Mononuclear cell (primary cell): Measurements from ENCODE around the gene TBX1. TPM values are rescaled to one million over a fixed set of nuclear protein-coding genes. Genes with fewer than 3 reads are reported as not detected.
"Not testable (repeated sequence)": the region's sequence is repeated elsewhere in the genome, so short reads cannot be mapped to it uniquely, and the experiment has no call there.

ENCODE experiments used
- H3K27me3 ChIP-seq: 2 replicates; pipeline ENCODE4 v1.6.0; 2011; ENCODE audit warnings: low read length, control low read depth; ENCODE audit not compliant: insufficient read depth
- H3K4me1 ChIP-seq: 2 replicates; pipeline ENCODE4 v1.5.1; 2011; ENCODE audit warnings: mild to moderate bottlenecking, low read length, control low read depth; ENCODE audit not compliant: insufficient read depth
- H3K4me3 ChIP-seq: 2 replicates; pipeline ENCODE4 v1.5.1; 2011; ENCODE audit warnings: mild to moderate bottlenecking, low read length, moderate library complexity
- H3K9me3 ChIP-seq: 2 replicates; pipeline ENCODE4 v1.5.1; 2011; ENCODE audit warnings: low read depth, mild to moderate bottlenecking, control low read depth, low read length
- total RNA-seq: library from RNA; depleted of rRNA; stranded (reverse); fragments of >200 nt; gene quantifications from one replicate; pipeline ENCODE4 v1.2.3, GENCODE V29; 2012

TBX1 gene
- total RNA-seq, 1 donor = not detected

GRCh38 chr22:19720150-19720827 lies 40.3 kb upstream of the TBX1 start:
- H3K9me3 ChIP-seq = no peaks in the 10 kb centered on the region
- H3K4me3 ChIP-seq = no peak overlapping the region
- peaks cover 37% of the 10 kb centered on the region for H3K27me3 ChIP-seq
- H3K4me1 ChIP-seq = peaks cover 29% of the 10 kb centered on the region

- H3K9me3 ChIP-seq = no peaks in the 10 kb centered on the region
- peaks cover 33% of the 10 kb centered on the region for H3K27me3 ChIP-seq
- peaks cover 29% of the 10 kb centered on the region for H3K4me1 ChIP-seq
- no peak overlapping the region for H3K4me3 ChIP-seq
Measured at GRCh38 chr22:19720999-19721329, 39.6 kb upstream of the TBX1 start.

- Histone ChIP-seq H3K4me1 (peaks cover 29% of the 10 kb centered on the region), H3K4me3 (no peak overlapping the region), H3K9me3 (no peaks in the 10 kb centered on the region), H3K27me3 (peaks cover 33% of the 10 kb centered on the region)
Measured at GRCh38 chr22:19721330-19722177, 39.0 kb upstream of the TBX1 start.

- no peaks in the 10 kb centered on the region for H3K9me3 ChIP-seq
- H3K4me1 ChIP-seq = peaks cover 28% of the 10 kb centered on the region
- peaks cover 33% of the 10 kb centered on the region for H3K27me3 ChIP-seq
- H3K4me3 ChIP-seq = no peak overlapping the region
Measured at GRCh38 chr22:19722178-19722981, 38.2 kb upstream of the TBX1 start.

GRCh38 chr22:19722982-19723231 lies 37.7 kb upstream of the TBX1 start:
- Histone ChIP-seq H3K9me3 (no peaks in the 10 kb centered on the region), H3K4me1 (peaks cover 23% of the 10 kb centered on the region), H3K4me3 (no peak overlapping the region), H3K27me3 (peaks cover 33% of the 10 kb centered on the region)

GRCh38 chr22:19723232-19723982 lies 37.2 kb upstream of the TBX1 start, which contains the start of gene GP1BB:
Gene GP1BB (plus strand): TSS chr22:19723539. CDS start chr22:19723570, 31 bp downstream.
- H3K27me3 ChIP-seq = peaks cover 32% of the 10 kb centered on the region
- peaks cover 20% of the 10 kb centered on the region for H3K4me1 ChIP-seq
- no peak within 1 kb of the TSS for H3K4me3 ChIP-seq
- no peaks in the 10 kb centered on the region for H3K9me3 ChIP-seq

GRCh38 chr22:19723983-19724827 lies 36.4 kb upstream of the TBX1 start:
- H3K4me3 ChIP-seq = no peak overlapping the region
- peaks cover 24% of the 10 kb centered on the region for H3K27me3 ChIP-seq
- H3K4me1 ChIP-seq = peaks cover 13% of the 10 kb centered on the region
- no peaks in the 10 kb centered on the region for H3K9me3 ChIP-seq

GRCh38 chr22:19724927-19725661 lies 35.5 kb upstream of the TBX1 start:
- H3K27me3 ChIP-seq = peaks cover 20% of the 10 kb centered on the region
- H3K4me3 ChIP-seq = no peak overlapping the region
- peaks cover 13% of the 10 kb centered on the region for H3K4me1 ChIP-seq
- no peaks in the 10 kb centered on the region for H3K9me3 ChIP-seq

- H3K4me3 ChIP-seq, H3K9me3 ChIP-seq: not testable (repeated sequence)
Measured at GRCh38 chr22:19726064-19726788, 34.4 kb upstream of the TBX1 start.

GRCh38 chr22:19727310-19728150 lies 33.0 kb upstream of the TBX1 start:
- peaks cover 19% of the 10 kb centered on the region for H3K27me3 ChIP-seq
- no peak overlapping the region for H3K4me3 ChIP-seq
- H3K4me1 ChIP-seq = peaks cover 18% of the 10 kb centered on the region
- H3K9me3 ChIP-seq = no peaks in the 10 kb centered on the region

More at GRCh38 chr22:19726064-19726788, 34.4 kb upstream of the TBX1 start:
- peaks cover 20% of the 10 kb centered on the region for H3K27me3 ChIP-seq
- H3K4me1 ChIP-seq = peaks cover 19% of the 10 kb centered on the region

- H3K27me3 ChIP-seq = peaks cover 12% of the 10 kb centered on the region
- H3K4me3 ChIP-seq = no peak overlapping the region
- peaks cover 11% of the 10 kb centered on the region for H3K4me1 ChIP-seq
- no peaks in the 10 kb centered on the region for H3K9me3 ChIP-seq
Measured at GRCh38 chr22:19728271-19728670, 32.3 kb upstream of the TBX1 start.

- Histone ChIP-seq H3K4me1 (peaks cover 7% of the 10 kb centered on the region), H3K27me3 (peaks cover 7% of the 10 kb centered on the region), H3K4me3 (no peak overlapping the region), H3K9me3 (no peaks in the 10 kb centered on the region)
Measured at GRCh38 chr22:19728836-19729235, 31.7 kb upstream of the TBX1 start.
